B cell (primary cell): ENCODE data around the gene ZWINT. TPM values are rescaled to one million over a fixed set of nuclear protein-coding genes. Genes with fewer than 3 reads are reported as not detected.

Experiments used
- ATAC-seq: fragments of 200-7000 bp; cut with Tn5 transposase; one replicate; pipeline ENCODE4 v1.10.0; 2021; ENCODE audit warnings: low read depth, mild to moderate bottlenecking, moderate number of reproducible peaks, moderate library complexity
- CTCF ChIA-PET: fragments of 350-600 bp; sonication (Branson Sonifier 250); formaldehyde crosslinking; loops from one replicate; lab custom pipeline; 2021; ENCODE audit warnings: antibody characterized with exemption, inconsistent platforms; lab: Charles Lee
- POLR2A ChIA-PET: fragments of 350-600 bp; sonication (Branson Sonifier 250); formaldehyde crosslinking; loops from one replicate; lab custom pipeline; 2021; ENCODE audit warnings: antibody characterized with exemption; lab: Charles Lee
- DNase-seq: peaks from one replicate; pipeline ENCODE4 v3.0.0; 2013
- H2AFZ ChIP-seq: 2 replicates; pipeline ENCODE4 v1.6.1; 2012; ENCODE audit warnings: mild to moderate bottlenecking, low read depth, low read length; ENCODE audit not compliant: insufficient read depth, poor library complexity, severe bottlenecking
- H3K27ac ChIP-seq, 2 donors: 1 replicate in 1 of 2; 2 replicates in 1 of 2; pipeline ENCODE4 v1.5.1; 2012 to 2013; ENCODE audit warnings: low read length in 2 of 2, mild to moderate bottlenecking in 2 of 2, moderate library complexity in 1 of 2
- H3K27me3 ChIP-seq, 4 experiments: fragments of 200-600 bp in 1 of 4; sonication (generic) in 1 of 4; replicated peaks in 1 of 4; 1 replicate in 2 of 4; 2 replicates in 2 of 4; pipeline versions ENCODE4 v1.6.1 to v1.7.0; 2013 to 2016; ENCODE audit warnings: low read length in 3 of 4, mild to moderate bottlenecking in 2 of 4, mixed read lengths in 1 of 4, moderate library complexity in 1 of 4; ENCODE audit not compliant: insufficient read depth in 4 of 4, control insufficient read depth in 3 of 4; ENCODE audit errors: control extremely low read depth in 1 of 4
- H3K36me3 ChIP-seq, 2 experiments: replicated peaks in 1 of 2; 1 replicate in 1 of 2; 2 replicates in 1 of 2; pipeline versions ENCODE4 v1.6.1 to v1.7.1; 2013; ENCODE audit warnings: low read length in 1 of 2; ENCODE audit not compliant: insufficient read depth in 2 of 2, control insufficient read depth in 1 of 2; ENCODE audit errors: control extremely low read depth in 1 of 2, extremely low read depth in 1 of 2
- H3K4me1 ChIP-seq, 2 donors: fragments of 200-600 bp in 1 of 2; sonication (generic) in 1 of 2; 1 replicate in 1 of 2; 2 replicates in 1 of 2; pipeline versions ENCODE4 v1.5.1 to v1.6.1; 2013 to 2017; ENCODE audit warnings: low read length in 2 of 2; ENCODE audit not compliant: control insufficient read depth in 2 of 2, insufficient read depth in 2 of 2
- H3K4me2 ChIP-seq: replicated peaks from 2 replicates; pipeline ENCODE3; 2012; ENCODE audit warnings: mild to moderate bottlenecking, low read depth, low read length; ENCODE audit not compliant: poor library complexity, severe bottlenecking
- H3K4me3 ChIP-seq, 5 experiments: fragments of 200-600 bp in 1 of 5; sonication (generic) in 1 of 5; 1 replicate in 3 of 5; 2 replicates in 2 of 5; pipeline versions ENCODE4 v1.5.1 to v1.7.0; 2011 to 2016; ENCODE audit warnings: low read length in 4 of 5, mild to moderate bottlenecking in 4 of 5, low read depth in 2 of 5, control low read depth in 1 of 5, moderate library complexity in 1 of 5; ENCODE audit not compliant: insufficient read depth in 1 of 5; ENCODE audit errors: control extremely low read depth in 1 of 5, extremely low read depth in 1 of 5
- H3K79me2 ChIP-seq: fragments of 200-600 bp; sonication (generic); one replicate; pipeline ENCODE4 v1.6.0; 2016; ENCODE audit warnings: low read length; ENCODE audit not compliant: control insufficient read depth, insufficient read depth
- H3K9ac ChIP-seq: fragments of 200-600 bp; sonication (generic); 2 replicates; pipeline ENCODE4 v1.6.1; 2017; ENCODE audit warnings: mild to moderate bottlenecking, low read length, moderate library complexity
- H3K9me3 ChIP-seq, 3 donors: one replicate each; pipeline versions ENCODE4 v1.6.1 to v1.7.1; 2013; ENCODE audit warnings: low read length in 2 of 3; ENCODE audit not compliant: control insufficient read depth in 2 of 3, insufficient read depth in 1 of 3; ENCODE audit errors: control extremely low read depth in 1 of 3
- H4K20me1 ChIP-seq: 2 replicates; pipeline ENCODE4 v1.6.0; 2012; ENCODE audit warnings: mild to moderate bottlenecking, low read length; ENCODE audit not compliant: insufficient read depth, control insufficient read depth, poor library complexity, severe bottlenecking
- H3K27ac Mint-ChIP-seq: one replicate; pipeline ENCODE4 v1.8.0; 2021; ENCODE audit warnings: mixed read lengths
- H3K27me3 Mint-ChIP-seq: one replicate; pipeline ENCODE4 v1.8.0; 2021; ENCODE audit warnings: mixed read lengths
- H3K4me1 Mint-ChIP-seq: one replicate; pipeline ENCODE4 v1.8.0; 2021; ENCODE audit warnings: mixed read lengths
- H3K4me3 Mint-ChIP-seq: one replicate; pipeline ENCODE4 v1.8.0; 2021; ENCODE audit warnings: mixed read lengths
- H3K9me3 Mint-ChIP-seq: one replicate; pipeline ENCODE4 v1.8.0; 2022; ENCODE audit warnings: mixed read lengths; ENCODE audit not compliant: insufficient read depth
- CTCF ChIP-seq: fragments of 200-600 bp; IDR thresholded peaks from one replicate; pipeline ENCODE4 v1.8.0; 2022; ENCODE audit warnings: antibody characterized with exemption, mild to moderate bottlenecking
- EZH2 ChIP-seq: IDR thresholded peaks from 2 replicates; pipeline ENCODE4 v1.6.1; 2012; ENCODE audit warnings: borderline replicate concordance, low read depth, mild to moderate bottlenecking, moderate library complexity, low read length; ENCODE audit not compliant: insufficient read depth, poor library complexity, severe bottlenecking
- WGBS: methylation state at CpG from one replicate; pipeline ENCODE4 v1.1.5; 2013; ENCODE audit warnings: missing lambda C conversion rate; ENCODE audit not compliant: insufficient coverage; 5-methylcytosine and 5-hydroxymethylcytosine counted together
- intact Hi-C: fragments of 100-400 bp; cut with micrococcal nuclease; formaldehyde crosslinking; loops from one replicate; pipeline ENCODE4 v1.10.0; 2022
- polyA plus RNA-seq: library from polyadenylated mRNA; depleted of rRNA; stranded (reverse); fragments of >200 nt; gene quantifications from 2 replicates; pipeline ENCODE4 v1.2.3, GENCODE V29; 2012
- total RNA-seq, 2 donors: library from RNA; stranded (reverse); fragments of 120-200 nt in 1 of 2; gene quantifications; 1 replicate in 1 of 2; 2 replicates in 1 of 2; pipeline versions ENCODE4 v1.2.3 to v1.2.4, GENCODE V29; 2013 to 2022

ZWINT gene
- total and polyA plus RNA-seq, 2 donors (not counting 1 experiment from before 2014, with no cell fraction given): 0.85 to 1.1 TPM

DNA sequence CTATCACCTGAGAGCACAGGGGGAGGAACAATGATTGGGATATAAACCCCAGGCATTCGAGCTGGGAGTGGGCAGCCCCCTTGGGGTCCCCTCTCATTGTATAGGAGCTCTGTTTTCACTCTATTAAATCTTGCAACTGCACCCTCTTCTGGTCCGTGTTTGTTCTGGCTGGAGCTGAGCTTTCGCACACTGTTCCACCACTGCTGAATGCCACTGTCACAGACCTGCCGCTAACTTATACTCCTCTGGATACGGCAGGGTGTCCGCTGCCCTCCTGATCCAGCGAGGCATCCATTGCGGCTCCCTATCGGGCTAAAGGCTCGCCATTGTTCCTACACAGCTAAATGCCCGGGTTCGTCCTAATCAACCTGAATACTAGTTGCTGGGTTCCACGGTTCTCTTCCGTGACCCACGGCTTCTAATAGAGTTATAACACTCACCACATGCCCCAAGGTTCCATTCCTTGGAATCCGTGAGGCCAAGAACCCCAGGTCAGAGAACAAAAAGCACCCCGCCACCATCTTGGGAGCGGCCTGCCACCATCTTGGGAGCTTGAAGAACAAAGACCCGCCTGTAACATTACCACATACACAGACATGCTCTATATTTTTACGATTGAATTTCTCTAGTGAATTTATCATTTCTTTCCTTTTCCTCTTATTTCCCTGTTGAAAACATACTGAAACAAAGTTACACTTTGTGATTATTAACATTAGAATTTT is 9.0 kb downstream of the ZWINT start:
- ATAC-seq: no peak
- H3K79me2 ChIP-seq: no peaks in the 10 kb centered on the region
- no peak overlapping the region for H3K4me3 Mint-ChIP-seq
- no peak overlapping the region for H3K27ac Mint-ChIP-seq
- H3K4me1 Mint-ChIP-seq: no peaks in the 10 kb centered on the region
- CTCF ChIA-PET: no interaction called here
- H3K4me2 ChIP-seq: no peak overlapping the region
- DNase-seq: no peak
- H3K27ac ChIP-seq: no peak overlapping the region
- intact Hi-C loops: no loop called here
- H3K4me1 ChIP-seq: no peaks in the 10 kb centered on the region
- no peaks in the 10 kb centered on the region for H3K9me3 Mint-ChIP-seq
- no peaks in the 10 kb centered on the region for H3K27me3 ChIP-seq
- H3K27me3 Mint-ChIP-seq: no peaks in the 10 kb centered on the region
- WGBS: 98% methylated on average over 19 of the region's 20 CpGs
- H2AFZ ChIP-seq: no peak overlapping the region
- POLR2A ChIA-PET: no interaction called here
- no peak overlapping the region for H3K4me3 ChIP-seq
- no peak overlapping the region for H3K9ac ChIP-seq
- H4K20me1 ChIP-seq: no peaks in the 10 kb centered on the region
- H3K9me3 ChIP-seq: no peaks in the 10 kb centered on the region
- TF ChIP-seq EZH2 (no peak), CTCF (no peak)
- H3K36me3 ChIP-seq: no peaks in the 10 kb centered on the region

- no peak overlapping the region for H3K27ac ChIP-seq
- no peak overlapping the region for H2AFZ ChIP-seq
- ChIA-PET CTCF (no interaction called here), POLR2A (no interaction called here)
- H3K27me3 ChIP-seq: no peaks in the 10 kb centered on the region
- TF ChIP-seq EZH2 (no peak), CTCF (no peak)
- H4K20me1 ChIP-seq: no peaks in the 10 kb centered on the region
- H3K9ac ChIP-seq: no peak overlapping the region
- no peaks in the 10 kb centered on the region for H3K4me1 ChIP-seq
- H3K4me3 ChIP-seq: no peak overlapping the region
- Mint-ChIP-seq H3K4me1 (no peaks in the 10 kb centered on the region), H3K9me3 (no peaks in the 10 kb centered on the region), H3K27ac (no peak overlapping the region), H3K4me3 (no peak overlapping the region), H3K27me3 (no peaks in the 10 kb centered on the region)
- intact Hi-C loops: no loop called here
- no CpG with 5 or more reads among the region's 1 CpG for WGBS
- H3K36me3 ChIP-seq: no peaks in the 10 kb centered on the region
- DNase-seq (no peak), ATAC-seq (no peak)
- no peaks in the 10 kb centered on the region for H3K9me3 ChIP-seq
- no peaks in the 10 kb centered on the region for H3K79me2 ChIP-seq
- no peak overlapping the region for H3K4me2 ChIP-seq
Measured at GRCh38 chr10:56349611-56350010, 11.4 kb downstream of the ZWINT start.
